AG04449 (cell line): Measurements from ENCODE around the gene COX7B.
A peak's percentile ranks its signal among the peaks of the same experiment; 100 is the strongest.
"Not testable (repeated sequence)": the region's sequence is repeated elsewhere in the genome, so short reads cannot be mapped to it uniquely, and the experiment has no call there.

Source experiments
- CTCF ChIA-PET: fragments of 350-600 bp; formaldehyde crosslinking; extraction: SDS; loops from one replicate; lab custom pipeline; 2021; ENCODE audit warnings: antibody characterized with exemption; lab: Yijun Ruan, JAX
- POLR2A ChIA-PET: fragments of 400-600, 350-600 bp; formaldehyde crosslinking; extraction: SDS; loops from one replicate; lab custom pipeline; 2020; ENCODE audit warnings: antibody characterized with exemption, inconsistent platforms; lab: Yijun Ruan, JAX
- DNase-seq: peaks from one replicate; pipeline ENCODE4 v3.0.0-alpha.2; 2010; ENCODE audit warnings: low read depth, low spot score
- H3K4me3 ChIP-seq: 2 replicates; pipeline ENCODE4 v1.5.1; 2011; ENCODE audit warnings: low read depth, mild to moderate bottlenecking, control low read depth, low read length
- TF ChIP-seq, protein P1 (sequence below): IDR thresholded peaks from one replicate; pipeline ENCODE4 v1.5.1; 2011; ENCODE audit warnings: mild to moderate bottlenecking, moderate library complexity, low read length, control low read depth, inconsistent platforms; ENCODE audit not compliant: insufficient read depth; ENCODE audit errors: missing control alignments

COX7B gene

DNA sequence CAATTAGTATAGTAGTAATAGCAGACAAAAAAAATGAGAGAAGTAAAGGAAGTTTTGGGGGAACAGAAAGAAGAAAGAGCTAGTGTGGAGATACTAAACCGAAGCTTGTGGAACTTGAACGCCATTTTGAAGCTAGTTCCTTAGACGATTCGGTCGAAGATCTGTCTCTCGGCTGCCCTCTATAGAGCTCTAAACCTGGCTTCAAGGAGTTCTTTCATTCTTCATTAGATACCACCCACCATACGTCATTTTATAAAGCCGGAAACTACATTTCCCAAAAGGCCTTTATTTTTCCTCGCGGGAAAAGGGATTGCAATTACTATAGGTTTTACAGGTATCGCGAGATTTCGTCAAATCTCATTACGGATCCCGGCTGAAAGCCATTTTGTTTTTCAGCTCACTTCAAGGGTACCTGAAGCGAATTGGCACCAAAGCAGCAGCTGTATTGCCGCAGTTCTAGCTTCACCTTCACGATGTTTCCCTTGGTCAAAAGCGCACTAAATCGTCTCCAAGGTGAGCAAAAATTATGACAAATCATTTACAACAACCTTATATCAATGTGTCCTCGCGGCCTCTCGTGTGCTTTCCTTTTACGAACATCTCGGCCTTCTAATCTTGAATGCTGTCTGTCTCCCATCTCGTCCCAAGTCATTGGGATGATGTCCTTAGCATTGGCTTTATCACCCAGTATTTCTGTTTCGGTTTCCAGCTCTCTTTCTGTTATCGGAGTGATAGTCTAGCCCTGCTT lies at the start of gene COX7B:
Gene COX7B, plus strand, starts transcription at position 388 of the 748 bp plus-strand sequence. Its CDS starts 86 bp downstream, at position 474.
- CTCF ChIA-PET: interaction anchor here (0.9 to 2.7 kb wide), 12 partner anchors 9 to 1621 kb away, joined by 3 to 10 read pairs (median 4); partner anchors contain the start of gene ATP7A
- peak; percentile 84 for DNase-seq
- H3K4me3 ChIP-seq: peak within 1 kb of the TSS; percentile 68
- POLR2A ChIA-PET: interaction anchor here (0.9 to 1.2 kb wide), 3 partner anchors 10 to 166 kb away, joined by 3 to 5 read pairs (median 4); partner anchors contain the start of gene ATP7A
- TF ChIP-seq, protein P1, sequence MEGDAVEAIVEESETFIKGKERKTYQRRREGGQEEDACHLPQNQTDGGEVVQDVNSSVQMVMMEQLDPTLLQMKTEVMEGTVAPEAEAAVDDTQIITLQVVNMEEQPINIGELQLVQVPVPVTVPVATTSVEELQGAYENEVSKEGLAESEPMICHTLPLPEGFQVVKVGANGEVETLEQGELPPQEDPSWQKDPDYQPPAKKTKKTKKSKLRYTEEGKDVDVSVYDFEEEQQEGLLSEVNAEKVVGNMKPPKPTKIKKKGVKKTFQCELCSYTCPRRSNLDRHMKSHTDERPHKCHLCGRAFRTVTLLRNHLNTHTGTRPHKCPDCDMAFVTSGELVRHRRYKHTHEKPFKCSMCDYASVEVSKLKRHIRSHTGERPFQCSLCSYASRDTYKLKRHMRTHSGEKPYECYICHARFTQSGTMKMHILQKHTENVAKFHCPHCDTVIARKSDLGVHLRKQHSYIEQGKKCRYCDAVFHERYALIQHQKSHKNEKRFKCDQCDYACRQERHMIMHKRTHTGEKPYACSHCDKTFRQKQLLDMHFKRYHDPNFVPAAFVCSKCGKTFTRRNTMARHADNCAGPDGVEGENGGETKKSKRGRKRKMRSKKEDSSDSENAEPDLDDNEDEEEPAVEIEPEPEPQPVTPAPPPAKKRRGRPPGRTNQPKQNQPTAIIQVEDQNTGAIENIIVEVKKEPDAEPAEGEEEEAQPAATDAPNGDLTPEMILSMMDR: peak; percentile 44

- ChIA-PET POLR2A (no interaction called here), CTCF (no interaction called here)
- no peak overlapping the region for H3K4me3 ChIP-seq
- TF ChIP-seq, protein P1: no peak
- no peak for DNase-seq
Observed at GRCh38 chrX:77875372-77875771, 23.9 kb upstream of the COX7B start.

DNA sequence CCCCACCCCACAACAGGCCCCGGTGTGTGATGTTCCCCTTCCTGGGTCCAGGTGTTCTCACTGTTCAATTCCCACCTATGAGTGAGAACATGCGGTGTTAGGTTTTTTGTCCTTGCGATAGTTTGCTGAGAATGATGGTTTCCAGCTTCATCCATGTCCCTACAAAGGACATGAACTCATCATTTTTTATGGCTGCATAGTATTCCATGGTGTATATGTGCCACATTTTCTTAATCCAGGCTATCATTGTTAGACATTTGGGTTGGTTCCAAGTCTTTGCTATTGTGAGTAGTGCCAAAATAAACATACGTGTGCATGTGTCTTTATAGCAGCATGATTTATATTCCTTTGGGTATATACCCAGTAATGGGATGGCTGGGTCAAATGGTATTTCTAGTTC lies 17.9 kb upstream of the COX7B start:
- H3K4me3 ChIP-seq, DNase-seq, POLR2A ChIA-PET, CTCF ChIA-PET: not testable (repeated sequence)

DNA sequence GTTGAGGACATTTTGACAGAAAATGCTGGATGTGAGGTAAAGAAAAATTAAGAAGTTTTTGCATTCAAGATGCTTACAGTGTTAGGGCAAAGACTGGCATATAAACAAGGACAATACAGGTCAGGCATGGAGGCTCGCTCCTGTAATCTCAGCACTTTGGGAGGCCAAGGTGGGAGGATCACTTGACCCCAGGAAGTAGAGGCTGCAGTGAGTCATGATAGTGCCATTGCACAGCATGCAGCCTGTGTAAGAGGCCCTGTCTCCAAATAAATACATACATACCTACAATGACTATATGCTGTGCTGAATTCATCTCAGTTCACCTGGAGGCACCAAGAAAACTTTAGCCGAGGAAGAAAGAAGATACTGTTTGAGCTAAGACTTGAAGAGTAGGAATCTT lies 6.4 kb upstream of the COX7B start:
- ChIA-PET POLR2A (no interaction called here), CTCF (no interaction called here)
- TF ChIP-seq, protein P1: no peak
- no peak for DNase-seq
- no peak overlapping the region for H3K4me3 ChIP-seq

DNA sequence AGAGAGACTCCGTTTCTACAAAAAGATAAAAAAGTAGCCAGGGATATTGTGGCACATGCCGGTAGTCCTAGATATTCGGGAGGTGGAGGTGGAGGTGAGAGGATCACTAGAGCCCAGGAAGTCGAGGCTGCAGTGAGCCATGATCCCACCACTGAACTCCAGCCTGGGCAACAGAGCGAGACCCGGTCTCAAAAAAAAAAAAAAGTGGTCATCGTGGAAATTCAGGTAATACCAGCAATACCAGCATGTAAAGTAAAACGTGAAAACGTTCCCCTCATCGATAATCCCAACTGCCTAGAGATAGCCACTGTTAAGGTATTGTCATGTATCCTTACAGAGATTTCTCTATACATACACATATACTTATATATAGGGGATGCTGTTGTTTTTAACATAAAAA lies 5.6 kb upstream of the COX7B start:
- no peak overlapping the region for H3K4me3 ChIP-seq
- CTCF ChIA-PET: no interaction called here
- POLR2A ChIA-PET: interaction anchor here (0.7 kb wide), 1 partner anchor 97 kb away, joined by 3 read pairs; no protein-coding TSS in a partner anchor
- DNase-seq: no peak
- TF ChIP-seq, protein P1: no peak

DNA sequence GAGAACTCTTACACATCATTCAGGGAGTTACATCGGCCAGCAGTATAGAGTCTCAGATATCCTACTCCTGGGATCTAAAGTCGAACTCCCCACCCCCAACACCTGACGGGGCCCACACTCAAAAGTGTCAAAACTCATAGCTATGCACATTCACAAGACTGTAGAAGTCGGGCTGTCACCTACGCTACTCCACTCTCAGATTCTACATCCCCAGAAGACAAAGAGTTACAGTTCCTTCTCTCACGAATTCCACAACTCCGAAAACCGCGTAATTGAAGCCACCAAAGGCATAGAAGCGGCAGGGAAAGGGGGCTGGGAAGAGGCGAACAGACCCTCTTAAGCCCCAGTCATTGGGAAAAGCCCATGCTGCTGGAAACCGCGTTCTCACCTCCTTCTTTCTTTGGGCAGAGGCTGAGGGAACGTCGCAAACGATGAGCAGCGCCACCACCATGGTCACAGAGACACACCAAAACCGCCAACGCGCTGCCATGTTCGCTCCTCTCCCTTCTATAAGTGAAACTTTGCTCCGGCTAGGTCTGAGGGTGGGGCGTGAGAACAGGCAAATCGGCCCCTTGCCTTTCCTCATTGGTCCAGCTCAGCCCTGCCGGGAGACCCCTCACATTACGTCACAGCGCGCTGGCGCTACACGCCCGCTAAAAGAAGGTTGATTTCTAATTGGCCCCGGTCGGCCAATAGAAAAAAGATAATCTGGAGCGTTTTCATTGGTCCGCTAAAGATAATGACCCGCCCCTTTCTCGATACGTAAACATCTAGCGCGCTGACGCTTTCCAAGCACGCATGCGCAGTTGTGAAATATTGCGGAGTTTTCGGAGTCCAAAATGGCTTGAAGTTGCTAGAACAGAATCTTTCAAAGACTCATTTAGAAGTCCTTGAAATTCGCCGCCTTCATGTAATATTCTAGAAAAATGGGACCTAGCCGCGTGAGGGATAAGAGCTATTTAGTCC lies 4.1 kb upstream of the COX7B start, which contains the start of gene MAGT1:
Gene MAGT1, minus strand, starts transcription at position 515 of the 966 bp plus-strand sequence. Its CDS starts 25 bp downstream, at position 490.
- DNase-seq: peak; percentile 81
- ChIA-PET POLR2A (interaction anchor here (0.6 to 1.0 kb wide), 2 partner anchors 12 to 304 kb away, joined by 3 read pairs; no protein-coding TSS in a partner anchor), CTCF (no interaction called here)
- peak within 1 kb of the TSS; percentile 81 for H3K4me3 ChIP-seq
- TF ChIP-seq, protein P1: no peak
